ENCODE results near the gene EGLN1.

EGLN1 gene

DNA sequence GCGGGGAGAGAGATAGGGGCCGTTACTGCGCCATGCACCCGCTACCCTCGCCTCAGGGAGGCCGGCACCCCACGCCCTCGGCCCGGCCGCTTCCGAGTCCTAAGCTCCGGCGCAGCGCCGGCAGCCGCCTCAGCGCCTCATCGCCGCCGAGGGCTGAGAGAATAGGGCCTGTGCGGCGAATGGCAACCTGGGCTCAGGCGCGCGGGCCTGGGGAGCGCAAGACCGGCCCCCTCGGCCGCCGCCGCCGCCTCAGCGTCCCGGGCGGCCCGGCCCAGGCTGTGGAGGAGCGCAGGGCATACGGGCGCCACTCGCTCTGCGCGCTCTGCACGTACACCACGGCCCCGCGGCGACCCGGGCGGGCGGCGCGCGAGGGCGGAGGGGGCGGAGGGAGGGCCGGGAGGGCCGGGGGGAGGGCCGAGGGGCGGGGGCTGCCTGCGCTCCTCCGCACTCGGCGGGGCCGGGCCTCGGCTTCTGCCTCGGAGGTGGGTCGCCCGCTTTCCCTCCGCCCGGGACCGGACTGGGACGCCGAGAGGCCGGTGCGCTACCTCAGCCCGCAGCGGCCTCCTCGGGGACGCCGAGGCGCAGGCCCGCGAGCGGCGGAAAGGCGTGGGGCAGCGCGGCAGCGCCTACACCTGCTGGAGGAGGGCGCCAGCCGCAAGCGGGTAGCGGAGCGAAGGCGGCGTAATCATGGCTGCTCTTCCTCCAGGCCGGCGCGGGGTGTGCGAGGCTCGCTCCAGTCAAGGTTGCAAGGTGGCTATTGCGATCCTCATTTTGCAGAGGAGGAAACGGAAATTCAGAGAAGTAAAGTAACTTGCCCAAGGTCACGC, at the start of gene EGLN1 (continued):
- TF ChIP-seq ZNF776 (tag by site-specific recombination; IDR thresholded peaks at IDR 0.05; ENCODE audit: borderline replicate concordance) (no peak), ZNF121 (tag by site-specific recombination; IDR thresholded peaks at IDR 0.05) (peak; percentile 93; the same call in 1 of the 2 replicates), ZNF529 (tag by site-specific recombination; IDR thresholded peaks at IDR 0.05; ENCODE audit: insufficient replicate concordance) (no peak), ZNF223 (tag by site-specific recombination; IDR thresholded peaks at IDR 0.05) (no peak), ZNF610 (tag by site-specific recombination; IDR thresholded peaks at IDR 0.05; ENCODE audit: borderline replicate concordance) (peak; percentile 83), ZBTB48 (tag by site-specific recombination; IDR thresholded peaks at IDR 0.05) (peak; percentile 60; the same call in 1 of the 2 replicates), ZNF629 (tag by site-specific recombination; IDR thresholded peaks at IDR 0.05) (peak; percentile 87), ZNF16 (tag by site-specific recombination; IDR thresholded peaks at IDR 0.05; ENCODE audit: low read depth) (peak; percentile 37; the same call in 1 of the 2 replicates), ZNF174 (tag by site-specific recombination; IDR thresholded peaks at IDR 0.05) (no peak), ZNF350 (tag by site-specific recombination; IDR thresholded peaks at IDR 0.05) (no peak), SP3 (tag by site-specific recombination; IDR thresholded peaks at IDR 0.05) (peak; percentile 71), KLF1 (tag by site-specific recombination; IDR thresholded peaks at IDR 0.05) (peak; percentile 34; the same call in 1 of the 2 replicates), YY1 (tag by site-specific recombination; IDR thresholded peaks at IDR 0.05) (peak; percentile 97), KLF8 (tag by site-specific recombination; IDR thresholded peaks at IDR 0.05) (peak; percentile 89; the same call in 1 of the 2 replicates), ZNF157 (tag by site-specific recombination; IDR thresholded peaks at IDR 0.05) (no peak), ZNF521 (tag by site-specific recombination; IDR thresholded peaks at IDR 0.05) (no peak), ZSCAN30 (tag by site-specific recombination; IDR thresholded peaks at IDR 0.05) (peak; percentile 98), ZNF843 (tag by site-specific recombination; IDR thresholded peaks at IDR 0.05) (peak; percentile 74), ZNF335 (tag by site-specific recombination; conservative IDR thresholded peaks at IDR 0.05) (peak; percentile 82; the same call in 1 of the 2 replicates), ZSCAN16 (tag by site-specific recombination; IDR thresholded peaks at IDR 0.05) (peak; percentile 90; the same call in 1 of the 2 replicates), ZNF391 (tag by site-specific recombination; IDR thresholded peaks at IDR 0.05; ENCODE audit: borderline replicate concordance, low read depth) (peak; percentile 82; the same call in 1 of the 2 replicates), ZBTB17 (tag by site-specific recombination; IDR thresholded peaks at IDR 0.05) (peak; percentile 99)
- TF ChIP-seq, protein P1, sequence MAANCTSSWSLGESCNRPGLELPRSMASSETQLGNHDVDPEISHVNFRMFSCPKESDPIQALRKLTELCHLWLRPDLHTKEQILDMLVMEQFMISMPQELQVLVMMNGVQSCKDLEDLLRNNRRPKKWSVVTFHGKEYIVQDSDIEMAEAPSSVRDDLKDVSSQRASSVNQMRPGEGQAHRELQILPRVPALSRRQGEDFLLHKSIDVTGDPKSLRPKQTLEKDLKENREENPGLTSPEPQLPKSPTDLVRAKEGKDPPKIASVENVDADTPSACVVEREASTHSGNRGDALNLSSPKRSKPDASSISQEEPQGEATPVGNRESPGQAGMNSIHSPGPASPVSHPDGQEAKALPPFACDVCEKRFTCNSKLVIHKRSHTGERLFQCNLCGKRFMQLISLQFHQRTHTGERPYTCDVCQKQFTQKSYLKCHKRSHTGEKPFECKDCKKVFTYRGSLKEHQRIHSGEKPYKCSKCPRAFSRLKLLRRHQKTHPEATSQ (tag by site-specific recombination; IDR thresholded peaks at IDR 0.05), result peak; percentile 97
- TF ChIP-seq, protein P2, sequence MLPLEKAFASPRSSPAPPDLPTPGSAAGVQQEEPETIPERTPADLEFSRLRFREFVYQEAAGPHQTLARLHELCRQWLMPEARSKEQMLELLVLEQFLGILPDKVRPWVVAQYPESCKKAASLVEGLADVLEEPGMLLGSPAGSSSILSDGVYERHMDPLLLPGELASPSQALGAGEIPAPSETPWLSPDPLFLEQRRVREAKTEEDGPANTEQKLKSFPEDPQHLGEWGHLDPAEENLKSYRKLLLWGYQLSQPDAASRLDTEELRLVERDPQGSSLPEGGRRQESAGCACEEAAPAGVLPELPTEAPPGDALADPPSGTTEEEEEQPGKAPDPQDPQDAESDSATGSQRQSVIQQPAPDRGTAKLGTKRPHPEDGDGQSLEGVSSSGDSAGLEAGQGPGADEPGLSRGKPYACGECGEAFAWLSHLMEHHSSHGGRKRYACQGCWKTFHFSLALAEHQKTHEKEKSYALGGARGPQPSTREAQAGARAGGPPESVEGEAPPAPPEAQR (tag by site-specific recombination; IDR thresholded peaks at IDR 0.05), result no peak
- TF ChIP-seq, protein P3, sequence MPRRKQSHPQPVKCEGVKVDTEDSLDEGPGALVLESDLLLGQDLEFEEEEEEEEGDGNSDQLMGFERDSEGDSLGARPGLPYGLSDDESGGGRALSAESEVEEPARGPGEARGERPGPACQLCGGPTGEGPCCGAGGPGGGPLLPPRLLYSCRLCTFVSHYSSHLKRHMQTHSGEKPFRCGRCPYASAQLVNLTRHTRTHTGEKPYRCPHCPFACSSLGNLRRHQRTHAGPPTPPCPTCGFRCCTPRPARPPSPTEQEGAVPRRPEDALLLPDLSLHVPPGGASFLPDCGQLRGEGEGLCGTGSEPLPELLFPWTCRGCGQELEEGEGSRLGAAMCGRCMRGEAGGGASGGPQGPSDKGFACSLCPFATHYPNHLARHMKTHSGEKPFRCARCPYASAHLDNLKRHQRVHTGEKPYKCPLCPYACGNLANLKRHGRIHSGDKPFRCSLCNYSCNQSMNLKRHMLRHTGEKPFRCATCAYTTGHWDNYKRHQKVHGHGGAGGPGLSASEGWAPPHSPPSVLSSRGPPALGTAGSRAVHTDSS (tag by site-specific recombination; IDR thresholded peaks at IDR 0.05), result 0 out of 2 replicates have a peak, but pooled peaks have one; percentile 37
- TF ChIP-seq, protein P4, sequence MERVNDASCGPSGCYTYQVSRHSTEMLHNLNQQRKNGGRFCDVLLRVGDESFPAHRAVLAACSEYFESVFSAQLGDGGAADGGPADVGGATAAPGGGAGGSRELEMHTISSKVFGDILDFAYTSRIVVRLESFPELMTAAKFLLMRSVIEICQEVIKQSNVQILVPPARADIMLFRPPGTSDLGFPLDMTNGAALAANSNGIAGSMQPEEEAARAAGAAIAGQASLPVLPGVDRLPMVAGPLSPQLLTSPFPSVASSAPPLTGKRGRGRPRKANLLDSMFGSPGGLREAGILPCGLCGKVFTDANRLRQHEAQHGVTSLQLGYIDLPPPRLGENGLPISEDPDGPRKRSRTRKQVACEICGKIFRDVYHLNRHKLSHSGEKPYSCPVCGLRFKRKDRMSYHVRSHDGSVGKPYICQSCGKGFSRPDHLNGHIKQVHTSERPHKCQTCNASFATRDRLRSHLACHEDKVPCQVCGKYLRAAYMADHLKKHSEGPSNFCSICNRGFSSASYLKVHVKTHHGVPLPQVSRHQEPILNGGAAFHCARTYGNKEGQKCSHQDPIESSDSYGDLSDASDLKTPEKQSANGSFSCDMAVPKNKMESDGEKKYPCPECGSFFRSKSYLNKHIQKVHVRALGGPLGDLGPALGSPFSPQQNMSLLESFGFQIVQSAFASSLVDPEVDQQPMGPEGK (tag by site-specific recombination; IDR thresholded peaks at IDR 0.05), result peak; percentile 69
- TF ChIP-seq, protein P5, sequence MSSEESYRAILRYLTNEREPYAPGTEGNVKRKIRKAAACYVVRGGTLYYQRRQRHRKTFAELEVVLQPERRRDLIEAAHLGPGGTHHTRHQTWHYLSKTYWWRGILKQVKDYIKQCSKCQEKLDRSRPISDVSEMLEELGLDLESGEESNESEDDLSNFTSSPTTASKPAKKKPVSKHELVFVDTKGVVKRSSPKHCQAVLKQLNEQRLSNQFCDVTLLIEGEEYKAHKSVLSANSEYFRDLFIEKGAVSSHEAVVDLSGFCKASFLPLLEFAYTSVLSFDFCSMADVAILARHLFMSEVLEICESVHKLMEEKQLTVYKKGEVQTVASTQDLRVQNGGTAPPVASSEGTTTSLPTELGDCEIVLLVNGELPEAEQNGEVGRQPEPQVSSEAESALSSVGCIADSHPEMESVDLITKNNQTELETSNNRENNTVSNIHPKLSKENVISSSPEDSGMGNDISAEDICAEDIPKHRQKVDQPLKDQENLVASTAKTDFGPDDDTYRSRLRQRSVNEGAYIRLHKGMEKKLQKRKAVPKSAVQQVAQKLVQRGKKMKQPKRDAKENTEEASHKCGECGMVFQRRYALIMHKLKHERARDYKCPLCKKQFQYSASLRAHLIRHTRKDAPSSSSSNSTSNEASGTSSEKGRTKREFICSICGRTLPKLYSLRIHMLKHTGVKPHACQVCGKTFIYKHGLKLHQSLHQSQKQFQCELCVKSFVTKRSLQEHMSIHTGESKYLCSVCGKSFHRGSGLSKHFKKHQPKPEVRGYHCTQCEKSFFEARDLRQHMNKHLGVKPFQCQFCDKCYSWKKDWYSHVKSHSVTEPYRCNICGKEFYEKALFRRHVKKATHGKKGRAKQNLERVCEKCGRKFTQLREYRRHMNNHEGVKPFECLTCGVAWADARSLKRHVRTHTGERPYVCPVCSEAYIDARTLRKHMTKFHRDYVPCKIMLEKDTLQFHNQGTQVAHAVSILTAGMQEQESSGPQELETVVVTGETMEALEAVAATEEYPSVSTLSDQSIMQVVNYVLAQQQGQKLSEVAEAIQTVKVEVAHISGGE (tag by site-specific recombination; conservative IDR thresholded peaks at IDR 0.05; ENCODE audit: low read depth), result peak; percentile 86
- TF ChIP-seq, protein P6, sequence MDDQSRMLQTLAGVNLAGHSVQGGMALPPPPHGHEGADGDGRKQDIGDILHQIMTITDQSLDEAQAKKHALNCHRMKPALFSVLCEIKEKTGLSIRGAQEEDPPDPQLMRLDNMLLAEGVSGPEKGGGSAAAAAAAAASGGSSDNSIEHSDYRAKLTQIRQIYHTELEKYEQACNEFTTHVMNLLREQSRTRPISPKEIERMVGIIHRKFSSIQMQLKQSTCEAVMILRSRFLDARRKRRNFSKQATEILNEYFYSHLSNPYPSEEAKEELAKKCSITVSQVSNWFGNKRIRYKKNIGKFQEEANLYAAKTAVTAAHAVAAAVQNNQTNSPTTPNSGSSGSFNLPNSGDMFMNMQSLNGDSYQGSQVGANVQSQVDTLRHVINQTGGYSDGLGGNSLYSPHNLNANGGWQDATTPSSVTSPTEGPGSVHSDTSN (CRISPR knock-in tag; IDR thresholded peaks at IDR 0.05), result peak; percentile 94
